ENCODE data around the gene SYNPO2L.
"Not testable (repeated sequence)": the region's sequence is repeated elsewhere in the genome, so short reads cannot be mapped to it uniquely, and the experiment has no call there.

Gene SYNPO2L
- 0 reads per million in 2 donors for total RNA-seq

GRCh38 chr10:73655990-73656298 is at the start of gene SYNPO2L:
TSS of gene SYNPO2L (minus strand) at chr10:73656029. CDS start at chr10:73655922, 107 bp downstream.
- no peak for DNase-seq

GRCh38 chr10:73703924-73704323 is 48.1 kb upstream of the SYNPO2L start:
- not testable (repeated sequence) for DNase-seq

GRCh38 chr10:73698819-73699218 is 43.0 kb upstream of the SYNPO2L start:
- DNase-seq: not testable (repeated sequence)

GRCh38 chr10:73697675-73698159 is 41.9 kb upstream of the SYNPO2L start, which contains the start of gene AGAP5:
TSS of gene AGAP5 (minus strand) at chr10:73698109. CDS start at chr10:73697755, 354 bp downstream.
- DNase-seq: not testable (repeated sequence)

- DNase-seq: not testable (repeated sequence)
Observed at GRCh38 chr10:73695302-73695701, 39.5 kb upstream of the SYNPO2L start.

- not testable (repeated sequence) for DNase-seq
Observed at GRCh38 chr10:73690755-73691154, 34.9 kb upstream of the SYNPO2L start.

- DNase-seq: not testable (repeated sequence)
Observed at GRCh38 chr10:73689596-73689995, 33.8 kb upstream of the SYNPO2L start.

- DNase-seq: not testable (repeated sequence)
Observed at GRCh38 chr10:73687641-73688040, 31.8 kb upstream of the SYNPO2L start.

GRCh38 chr10:73674546-73674945 is 18.7 kb upstream of the SYNPO2L start:
- DNase-seq: not testable (repeated sequence)

GRCh38 chr10:73668378-73668777 is 12.5 kb upstream of the SYNPO2L start:
- not testable (repeated sequence) for DNase-seq

GRCh38 chr10:73666153-73666809 is 10.5 kb upstream of the SYNPO2L start:
- DNase-seq: not testable (repeated sequence)

GRCh38 chr10:73665581-73665980 is 9.8 kb upstream of the SYNPO2L start:
- DNase-seq: not testable (repeated sequence)

- DNase-seq: not testable (repeated sequence)
Observed at GRCh38 chr10:73664156-73665040, 8.6 kb upstream of the SYNPO2L start.

- DNase-seq: not testable (repeated sequence)
Observed at GRCh38 chr10:73663621-73664020, 7.8 kb upstream of the SYNPO2L start.

- DNase-seq: not testable (repeated sequence)
Observed at GRCh38 chr10:73662705-73663104, 6.9 kb upstream of the SYNPO2L start.

- DNase-seq: no peak
Observed at GRCh38 chr10:73655257-73655989, 406 bp downstream of the SYNPO2L start.

- no peak for DNase-seq
Observed at GRCh38 chr10:73653701-73654100, 2.1 kb downstream of the SYNPO2L start.

GRCh38 chr10:73653195-73653594 is 2.6 kb downstream of the SYNPO2L start:
- DNase-seq: no peak

- no peak for DNase-seq
Observed at GRCh38 chr10:73650537-73651331, 5.1 kb downstream of the SYNPO2L start.

- DNase-seq: no peak
Observed at GRCh38 chr10:73649876-73650536, 5.8 kb downstream of the SYNPO2L start.
